ENCODE measurements around the gene PFN1.

GRCh38 chr17:4951486-4951885 is 3.2 kb upstream of the PFN1 start:
- no peak for TF ChIP-seq CTCF (IDR thresholded peaks at IDR 0.05)
- no peak for TF ChIP-seq POLR2AphosphoS5 (IDR thresholded peaks at IDR 0.05; ENCODE audit: insufficient read depth in 1 of 2, low read depth in 1 of 2)
